SK-N-SH (cell line): ENCODE measurements around the gene ZNF311.

ENCODE experiments used
- CTCF ChIP-seq: fragments of 200-600 bp; sonication (generic); IDR thresholded peaks from 2 replicates; pipeline ENCODE4 v1.6.1; 2017; ENCODE audit warnings: antibody characterized with exemption, mild to moderate bottlenecking, moderate library complexity
- EZH2phosphoT487 ChIP-seq: fragments of 200-600 bp; sonication (generic); IDR thresholded peaks from 2 replicates; pipeline ENCODE4 v1.6.1; 2017; ENCODE audit warnings: low read depth, mixed run types, mild to moderate bottlenecking, antibody characterized with exemption, moderate library complexity, borderline replicate concordance
- FOXM1 ChIP-seq: IDR thresholded peaks from 2 replicates; pipeline ENCODE4 v1.4.0; 2012; ENCODE audit warnings: low read depth, mild to moderate bottlenecking
- MAX ChIP-seq: IDR thresholded peaks from 2 replicates; pipeline ENCODE4 v1.4.0; 2012; ENCODE audit warnings: low read depth
- PBX3 ChIP-seq: IDR thresholded peaks from 2 replicates; pipeline ENCODE4; 2012
- POLR2AphosphoS5 ChIP-seq: IDR thresholded peaks from 2 replicates; pipeline ENCODE4 v1.6.1; 2012; ENCODE audit warnings: low read depth, low read length
- RAD21 ChIP-seq: IDR thresholded peaks from 2 replicates; pipeline ENCODE4 v1.6.1; 2012; ENCODE audit warnings: mild to moderate bottlenecking, low read length
- REST ChIP-seq: IDR thresholded peaks from 2 replicates; pipeline ENCODE4 v1.6.1; 2012; ENCODE audit warnings: mild to moderate bottlenecking, low read depth, low read length, moderate library complexity
- RFX5 ChIP-seq: IDR thresholded peaks from 2 replicates; pipeline ENCODE4 v1.6.1; 2012; ENCODE audit warnings: mild to moderate bottlenecking, improper control_type of control experiment, low read length
- SMC3 ChIP-seq: IDR thresholded peaks from 2 replicates; pipeline ENCODE4 v1.6.1; 2012; ENCODE audit warnings: low read depth, low read length, improper control_type of control experiment
- TAF1 ChIP-seq: IDR thresholded peaks from 2 replicates; pipeline ENCODE4 v1.6.1; 2012; ENCODE audit warnings: low read depth, mild to moderate bottlenecking, low read length, moderate library complexity, borderline replicate concordance
- YY1 ChIP-seq: IDR thresholded peaks from 2 replicates; pipeline ENCODE4 v1.4.0; 2012; ENCODE audit warnings: low read depth, mild to moderate bottlenecking

- TF ChIP-seq CTCF, result no peak
- no peak for TF ChIP-seq YY1
- no peak for TF ChIP-seq RAD21
- no peak for TF ChIP-seq RFX5
- no peak for TF ChIP-seq REST
- TF ChIP-seq TAF1, result peak; percentile 83
- TF ChIP-seq POLR2AphosphoS5, result peak; percentile 74
- peak; percentile 81 for TF ChIP-seq MAX
- TF ChIP-seq SMC3, result no peak
- no peak; the same call in 1 of the 2 replicates for TF ChIP-seq PBX3
- TF ChIP-seq EZH2phosphoT487, result no peak
- TF ChIP-seq FOXM1, result no peak
Observed at GRCh38 chr6:28985462-28986164, 19.5 kb downstream of the ZNF311 start.
